K562 (cell line): ENCODE data around the gene MID1IP1.

Experiments used
- BRF1 ChIP-seq: IDR thresholded peaks from 3 replicates; pipeline ENCODE4 v1.6.1; 2011; ENCODE audit warnings: borderline replicate concordance, mild to moderate bottlenecking; ENCODE audit not compliant: insufficient read length; ENCODE audit errors: extremely low read depth
- CTCF ChIP-seq, 3 experiments: IDR thresholded peaks in 2 of 3; conservative IDR thresholded peaks in 1 of 3; 2 replicates each; pipeline ENCODE4 v1.5.1; 2011 to 2012; ENCODE audit warnings: low read length in 3 of 3, mild to moderate bottlenecking in 3 of 3, control low read depth in 2 of 3, improper control_type of control experiment in 1 of 3, inconsistent platforms in 1 of 3, low read depth in 1 of 3, mixed read lengths in 1 of 3, moderate library complexity in 1 of 3; ENCODE audit not compliant: insufficient read depth in 2 of 3
- EP300 ChIP-seq: IDR thresholded peaks from 2 replicates; pipeline ENCODE4 v1.6.1; 2012; ENCODE audit warnings: low read length, improper control_type of control experiment
- EZH2 ChIP-seq: IDR thresholded peaks from 2 replicates; pipeline ENCODE4 v1.6.1; 2012; ENCODE audit warnings: low read depth, mild to moderate bottlenecking, inconsistent platforms, low read length, borderline replicate concordance
- FOXP1 ChIP-seq: sonication (generic); formaldehyde crosslinking; IDR thresholded peaks from 2 replicates; pipeline ENCODE4 v1.8.0; 2022; ENCODE audit warnings: mild to moderate bottlenecking, missing genetic modification reagents
- HNRNPL ChIP-seq: fragments of 200-400 bp; formaldehyde crosslinking; IDR thresholded peaks from 2 replicates; pipeline ENCODE4 v1.6.1; 2017; ENCODE audit warnings: low read depth, mild to moderate bottlenecking, low read length
- PATZ1 ChIP-seq: fragments of 250-450 bp; sonication (Bioruptor Pico); IDR thresholded peaks from 2 replicates; pipeline ENCODE4 v1.5.0; 2020; ENCODE audit warnings: mild to moderate bottlenecking, borderline replicate concordance
- POLR2A ChIP-seq: fragments of 450-650 bp; conservative IDR thresholded peaks from 2 replicates; pipeline ENCODE4 v1.6.1; 2016
- TARDBP ChIP-seq: fragments of 450-650 bp; IDR thresholded peaks from 2 replicates; pipeline ENCODE4 v1.6.1; 2016
- YY1 ChIP-seq, 3 experiments: IDR thresholded peaks; 2 replicates each; pipeline ENCODE4 v1.6.1; 2011; ENCODE audit warnings: low read length in 2 of 3, mild to moderate bottlenecking in 2 of 3, moderate library complexity in 2 of 3, borderline replicate concordance in 1 of 3, control low read depth in 1 of 3, low read depth in 1 of 3; ENCODE audit not compliant: insufficient read depth in 3 of 3, insufficient replicate concordance in 2 of 3, control insufficient read depth in 1 of 3, insufficient read length in 1 of 3; ENCODE audit errors: extremely low read depth in 1 of 3
- ZNF121 ChIP-seq: sonication (generic); formaldehyde crosslinking; conservative IDR thresholded peaks from 2 replicates; pipeline ENCODE4 v1.8.0; 2022; ENCODE audit warnings: missing genetic modification reagents
- ZNF174 ChIP-seq: fragments of 250-450 bp; sonication (Bioruptor Pico); IDR thresholded peaks from 2 replicates; pipeline ENCODE4 v1.4.0; 2020; ENCODE audit warnings: mild to moderate bottlenecking
- ZNF384 ChIP-seq: IDR thresholded peaks from 2 replicates; pipeline ENCODE4 v1.6.1; 2012; ENCODE audit warnings: low read depth, low read length, improper control_type of control experiment
- TF ChIP-seq, protein P1 (sequence below): fragments of 200-800 bp; sonication (Bioruptor generic); IDR thresholded peaks from 2 replicates; pipeline ENCODE4 v1.6.1; 2017; ENCODE audit warnings: missing genetic modification characterization, missing compliant biosample characterization

DNA sequence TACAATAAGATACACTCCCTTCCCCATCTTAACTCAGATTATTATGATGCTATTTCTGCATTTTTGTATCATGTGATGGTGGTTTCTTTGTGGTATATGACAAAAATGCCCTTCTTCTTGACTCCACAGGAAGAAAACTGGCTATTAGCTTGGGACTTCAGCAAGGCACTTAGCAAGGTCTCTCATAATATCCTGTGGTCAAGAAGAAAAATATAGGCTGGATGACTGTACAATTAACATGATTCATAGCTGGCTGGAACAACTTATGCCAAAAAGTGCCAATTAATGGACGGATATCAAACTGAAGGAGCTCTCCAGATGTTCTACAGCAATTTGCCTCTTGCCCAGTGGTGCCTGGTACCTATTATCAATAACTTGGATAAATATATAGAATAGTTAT, 2.3 kb upstream of the MID1IP1 start:
- TF ChIP-seq HNRNPL (no peak), ZNF384 (no peak), BRF1 (no peak), YY1 (IDR thresholded peaks at IDR 0.05; ENCODE audit: borderline replicate concordance in 1 of 3, control insufficient read depth in 1 of 3, extremely low read depth in 1 of 3, insufficient read depth in 3 of 3, insufficient read length in 1 of 3, insufficient replicate concordance in 2 of 3, low read depth in 1 of 3, low read length in 2 of 3) (no peak), POLR2A (no peak), FOXP1 (CRISPR knock-in tag) (no peak), PATZ1 (no peak), ZNF174 (CRISPR knock-in tag) (no peak), EZH2 (no peak), EP300 (no peak), ZNF121 (no peak), TARDBP (no peak), CTCF (IDR thresholded peaks at IDR 0.05 in 2 of 3, conservative IDR thresholded peaks at IDR 0.05 in 1 of 3; ENCODE audit: insufficient read depth in 2 of 3, low read depth in 1 of 3, low read length in 3 of 3) (no peak)
- TF ChIP-seq, protein P1, sequence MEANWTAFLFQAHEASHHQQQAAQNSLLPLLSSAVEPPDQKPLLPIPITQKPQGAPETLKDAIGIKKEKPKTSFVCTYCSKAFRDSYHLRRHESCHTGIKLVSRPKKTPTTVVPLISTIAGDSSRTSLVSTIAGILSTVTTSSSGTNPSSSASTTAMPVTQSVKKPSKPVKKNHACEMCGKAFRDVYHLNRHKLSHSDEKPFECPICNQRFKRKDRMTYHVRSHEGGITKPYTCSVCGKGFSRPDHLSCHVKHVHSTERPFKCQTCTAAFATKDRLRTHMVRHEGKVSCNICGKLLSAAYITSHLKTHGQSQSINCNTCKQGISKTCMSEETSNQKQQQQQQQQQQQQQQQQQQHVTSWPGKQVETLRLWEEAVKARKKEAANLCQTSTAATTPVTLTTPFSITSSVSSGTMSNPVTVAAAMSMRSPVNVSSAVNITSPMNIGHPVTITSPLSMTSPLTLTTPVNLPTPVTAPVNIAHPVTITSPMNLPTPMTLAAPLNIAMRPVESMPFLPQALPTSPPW (CRISPR knock-in tag): no peak
